Measurements from ENCODE around the gene GSG1L.

The GSG1L gene

DNA sequence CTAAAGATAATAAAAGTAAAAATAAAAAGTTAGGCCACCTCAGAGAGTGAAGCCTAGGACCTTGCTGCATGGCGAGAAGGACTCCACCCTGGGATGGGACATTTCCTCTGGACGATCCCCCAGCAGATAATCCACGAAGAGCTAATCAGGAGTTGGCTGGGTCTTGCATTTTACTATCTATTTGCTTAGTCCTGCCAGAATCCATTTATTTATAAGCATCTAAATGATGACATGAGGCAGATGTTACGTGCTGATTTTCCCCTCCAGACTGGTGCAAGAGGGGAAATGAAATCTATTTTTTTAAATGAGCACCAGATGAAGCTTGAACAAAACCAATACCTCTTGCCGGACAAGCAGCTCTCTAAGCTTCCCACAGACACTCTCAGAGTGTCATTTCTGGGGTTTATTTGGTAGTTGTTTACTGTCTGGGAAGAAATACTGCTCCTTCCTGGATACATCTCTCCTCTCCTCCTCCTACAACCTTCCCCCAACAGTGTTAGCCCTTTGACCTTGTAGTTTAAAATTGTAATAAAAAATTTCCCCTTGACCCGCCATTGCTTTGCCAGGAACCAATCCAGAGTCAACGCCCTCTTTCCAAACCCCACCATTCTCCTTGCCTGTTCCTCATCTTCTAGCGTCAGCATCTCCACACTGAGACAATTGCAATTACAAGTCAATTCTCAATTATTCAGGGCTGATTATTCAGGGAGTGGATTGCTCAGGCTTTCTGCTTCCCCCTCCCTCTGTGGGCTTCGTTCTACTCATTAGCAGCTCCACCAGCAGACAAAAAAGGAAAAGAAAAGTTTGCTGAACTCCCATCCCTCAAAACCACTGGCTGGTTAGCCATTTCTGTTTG lies 63.0 kb downstream of the GSG1L start:
- H4K8ac ChIP-seq (ENCODE audit: low read length), result no peak overlapping the region
- H4K91ac ChIP-seq (ENCODE audit: low read length), result no peak overlapping the region
- no peak overlapping the region for H3K9ac ChIP-seq (ENCODE audit: low read length)
- H3K4me3 ChIP-seq (ENCODE audit: insufficient read depth in 1 of 2, low read depth in 1 of 2, low read length in 2 of 2), result no peak overlapping the region
- peaks cover 3 to 22% of the 10 kb centered on the region in 2 experiments for H3K27me3 ChIP-seq (ENCODE audit: control insufficient read depth in 1 of 2, insufficient read depth in 1 of 2, low read length in 2 of 2)
- H3K4me2 ChIP-seq (ENCODE audit: low read length, poor library complexity, severe bottlenecking), result no peak overlapping the region
- H2BK120ac ChIP-seq (ENCODE audit: low read depth, low read length), result no peak overlapping the region
- no peaks in the 10 kb centered on the region for H3K36me3 ChIP-seq (ENCODE audit: control insufficient read depth in 1 of 2, insufficient read depth in 2 of 2, low read depth in 1 of 2, low read length in 2 of 2)
- H2BK12ac ChIP-seq (ENCODE audit: low read length in 2 of 2), result no peak overlapping the region
- H3K18ac ChIP-seq (ENCODE audit: low read depth in 1 of 2, low read length in 2 of 2), result no peak overlapping the region
- H3K14ac ChIP-seq (ENCODE audit: low read length in 2 of 2), result no peak overlapping the region
- peaks cover 3% of the 10 kb centered on the region for H3K9me3 ChIP-seq (ENCODE audit: control insufficient read depth, low read length)
- H2AFZ ChIP-seq (ENCODE audit: low read depth, low read length), result no peak overlapping the region
- 75% methylated on average over 5 of the region's 9 CpGs for WGBS
- H2AK5ac ChIP-seq (ENCODE audit: low read length, severe bottlenecking), result no peak overlapping the region
- no peaks in the 10 kb centered on the region for H3K4me1 ChIP-seq (ENCODE audit: control insufficient read depth, insufficient read depth, low read depth, low read length)
- H2BK15ac ChIP-seq (ENCODE audit: low read depth, poor library complexity, severe bottlenecking), result no peak overlapping the region
- H3K27ac ChIP-seq (ENCODE audit: low read length, poor library complexity, severe bottlenecking), result no peak overlapping the region
- H3K23ac ChIP-seq (ENCODE audit: low read length in 2 of 2), result no peak overlapping the region
- DNase-seq, result no peak
- no peaks in the 10 kb centered on the region for H3K79me1 ChIP-seq (replicated peaks; ENCODE audit: low read length, poor library complexity, severe bottlenecking)
- no peak overlapping the region for H2BK5ac ChIP-seq (ENCODE audit: low read depth, low read length, poor library complexity, severe bottlenecking)
- H3K4ac ChIP-seq (ENCODE audit: low read depth in 1 of 2, low read length in 2 of 2), result no peak overlapping the region

DNA sequence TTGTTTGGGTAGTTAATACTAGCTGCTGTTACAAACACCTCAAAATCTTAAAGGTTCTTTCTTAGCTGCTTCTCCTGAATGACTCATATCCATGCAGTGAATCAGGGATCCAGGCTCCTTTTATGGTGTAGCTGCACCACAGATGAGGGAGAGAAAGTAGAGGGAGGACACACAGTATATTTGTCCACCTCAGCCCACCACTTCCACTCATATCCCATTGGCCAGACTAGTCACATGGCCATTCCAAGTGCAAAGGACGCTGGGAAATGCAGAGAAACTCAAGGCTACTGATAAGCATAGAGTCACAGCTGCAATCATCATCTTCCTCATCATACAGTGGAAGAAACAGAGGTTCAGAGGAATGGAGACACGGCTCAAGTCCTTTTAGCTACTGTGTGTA lies 63.8 kb downstream of the GSG1L start:
- H3K9ac ChIP-seq (ENCODE audit: low read length), result no peak overlapping the region
- H3K23ac ChIP-seq (ENCODE audit: low read length in 2 of 2), result no peak overlapping the region
- H4K91ac ChIP-seq (ENCODE audit: low read length), result no peak overlapping the region
- no peaks in the 10 kb centered on the region for H3K4me1 ChIP-seq (ENCODE audit: control insufficient read depth, insufficient read depth, low read depth, low read length)
- H2AK5ac ChIP-seq (ENCODE audit: low read length, severe bottlenecking), result no peak overlapping the region
- H2BK5ac ChIP-seq (ENCODE audit: low read depth, low read length, poor library complexity, severe bottlenecking), result no peak overlapping the region
- H3K4me2 ChIP-seq (ENCODE audit: low read length, poor library complexity, severe bottlenecking), result no peak overlapping the region
- H2AFZ ChIP-seq (ENCODE audit: low read depth, low read length), result no peak overlapping the region
- no peak overlapping the region for H3K14ac ChIP-seq (ENCODE audit: low read length in 2 of 2)
- H3K27ac ChIP-seq (ENCODE audit: low read length, poor library complexity, severe bottlenecking), result no peak overlapping the region
- H2BK120ac ChIP-seq (ENCODE audit: low read depth, low read length), result no peak overlapping the region
- no peak overlapping the region for H2BK12ac ChIP-seq (ENCODE audit: low read length in 2 of 2)
- peaks cover 3 to 22% of the 10 kb centered on the region in 2 experiments for H3K27me3 ChIP-seq (ENCODE audit: control insufficient read depth in 1 of 2, insufficient read depth in 1 of 2, low read length in 2 of 2)
- H3K79me1 ChIP-seq (replicated peaks; ENCODE audit: low read length, poor library complexity, severe bottlenecking), result no peaks in the 10 kb centered on the region
- H2BK15ac ChIP-seq (ENCODE audit: low read depth, poor library complexity, severe bottlenecking), result no peak overlapping the region
- H3K4me3 ChIP-seq (ENCODE audit: insufficient read depth in 1 of 2, low read depth in 1 of 2, low read length in 2 of 2), result no peak overlapping the region
- WGBS, result 64% methylated on average over 2 of the region's 2 CpGs
- no peak overlapping the region for H3K4ac ChIP-seq (ENCODE audit: low read depth in 1 of 2, low read length in 2 of 2)
- DNase-seq, result no peak
- H3K36me3 ChIP-seq (ENCODE audit: control insufficient read depth in 1 of 2, insufficient read depth in 2 of 2, low read depth in 1 of 2, low read length in 2 of 2), result no peaks in the 10 kb centered on the region
- H4K8ac ChIP-seq (ENCODE audit: low read length), result no peak overlapping the region
- peaks cover 3% of the 10 kb centered on the region for H3K9me3 ChIP-seq (ENCODE audit: control insufficient read depth, low read length)
- H3K18ac ChIP-seq (ENCODE audit: low read depth in 1 of 2, low read length in 2 of 2), result no peak overlapping the region

DNA sequence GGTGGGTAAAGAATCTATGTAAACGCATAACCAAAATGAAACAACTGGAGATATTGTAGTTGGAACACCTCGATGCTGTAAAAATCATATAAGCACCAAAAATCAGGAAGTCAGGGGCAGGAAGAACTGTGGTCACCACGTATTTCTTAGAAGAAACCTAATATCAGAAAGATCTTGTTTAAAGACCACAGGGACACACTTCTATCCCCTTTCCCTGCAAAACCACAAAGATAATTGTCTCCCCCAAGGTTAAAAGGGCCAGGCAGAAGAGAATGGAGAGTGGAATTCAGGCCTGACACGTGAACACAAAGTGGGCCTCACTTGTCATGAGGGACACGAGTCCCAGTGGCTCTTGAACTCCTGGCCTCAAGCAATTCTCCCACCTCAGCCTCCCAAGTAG lies 68.1 kb downstream of the GSG1L start:
- Histone ChIP-seq H2AFZ (ENCODE audit: low read depth, low read length) (no peak overlapping the region), H3K36me3 (ENCODE audit: control insufficient read depth in 1 of 2, insufficient read depth in 2 of 2, low read depth in 1 of 2, low read length in 2 of 2) (no peaks in the 10 kb centered on the region), H2BK15ac (ENCODE audit: low read depth, poor library complexity, severe bottlenecking) (no peak overlapping the region), H3K23ac (ENCODE audit: low read length in 2 of 2) (no peak overlapping the region), H3K4me2 (ENCODE audit: low read length, poor library complexity, severe bottlenecking) (no peak overlapping the region), H2BK120ac (ENCODE audit: low read depth, low read length) (no peak overlapping the region), H3K27me3 (ENCODE audit: control insufficient read depth in 1 of 2, insufficient read depth in 1 of 2, low read length in 2 of 2) (no peaks in the 10 kb centered on the region), H3K4ac (ENCODE audit: low read depth in 1 of 2, low read length in 2 of 2) (no peak overlapping the region), H3K18ac (ENCODE audit: low read depth in 1 of 2, low read length in 2 of 2) (no peak overlapping the region), H2BK5ac (ENCODE audit: low read depth, low read length, poor library complexity, severe bottlenecking) (no peak overlapping the region), H2BK12ac (ENCODE audit: low read length in 2 of 2) (no peak overlapping the region), H3K27ac (ENCODE audit: low read length, poor library complexity, severe bottlenecking) (no peak overlapping the region), H3K79me1 (replicated peaks; ENCODE audit: low read length, poor library complexity, severe bottlenecking) (no peaks in the 10 kb centered on the region), H3K9ac (ENCODE audit: low read length) (no peak overlapping the region), H3K14ac (ENCODE audit: low read length in 2 of 2) (no peak overlapping the region), H3K4me1 (ENCODE audit: control insufficient read depth, insufficient read depth, low read depth, low read length) (no peaks in the 10 kb centered on the region), H3K9me3 (ENCODE audit: control insufficient read depth, low read length) (peaks cover 3% of the 10 kb centered on the region), H3K4me3 (ENCODE audit: insufficient read depth in 1 of 2, low read depth in 1 of 2, low read length in 2 of 2) (no peak overlapping the region), H2AK5ac (ENCODE audit: low read length, severe bottlenecking) (no peak overlapping the region), H4K91ac (ENCODE audit: low read length) (no peak overlapping the region), H4K8ac (ENCODE audit: low read length) (no peak overlapping the region)
- WGBS, result 64% methylated on average over 5 of the region's 5 CpGs
- no peak for DNase-seq

DNA sequence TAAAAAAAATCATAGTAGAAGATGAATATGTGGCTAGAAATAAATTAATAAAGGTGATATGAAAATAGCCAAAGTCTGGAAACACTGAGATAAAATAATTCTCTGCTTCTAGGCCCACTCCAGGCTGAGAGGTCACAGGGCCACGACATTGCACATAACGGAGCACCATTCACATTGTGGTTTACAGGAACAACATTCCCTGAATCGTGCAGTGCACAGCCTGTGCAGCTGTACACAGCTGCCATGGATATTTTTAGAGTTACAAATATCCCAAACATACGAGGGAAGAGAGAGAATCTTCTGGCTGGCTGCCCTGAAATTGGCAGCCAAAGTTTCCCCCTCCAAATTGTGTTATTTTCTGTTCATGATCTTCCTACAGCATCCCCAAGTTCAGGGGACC lies 68.8 kb downstream of the GSG1L start:
- no peak overlapping the region for H3K14ac ChIP-seq (ENCODE audit: low read length in 2 of 2)
- WGBS, result 50% methylated on average over 4 of the region's 4 CpGs
- H3K4me1 ChIP-seq (ENCODE audit: control insufficient read depth, insufficient read depth, low read depth, low read length), result no peaks in the 10 kb centered on the region

More for the DNA sequence above, 68.8 kb downstream of the GSG1L start:
- Histone ChIP-seq H2AFZ (ENCODE audit: low read depth, low read length) (no peak overlapping the region), H3K27ac (ENCODE audit: low read length, poor library complexity, severe bottlenecking) (no peak overlapping the region), H3K36me3 (ENCODE audit: control insufficient read depth in 1 of 2, insufficient read depth in 2 of 2, low read depth in 1 of 2, low read length in 2 of 2) (no peaks in the 10 kb centered on the region), H3K4ac (ENCODE audit: low read depth in 1 of 2, low read length in 2 of 2) (no peak overlapping the region), H3K23ac (ENCODE audit: low read length in 2 of 2) (no peak overlapping the region), H2BK15ac (ENCODE audit: low read depth, poor library complexity, severe bottlenecking) (no peak overlapping the region), H2AK5ac (ENCODE audit: low read length, severe bottlenecking) (no peak overlapping the region), H3K79me1 (replicated peaks; ENCODE audit: low read length, poor library complexity, severe bottlenecking) (no peaks in the 10 kb centered on the region), H3K9ac (ENCODE audit: low read length) (no peak overlapping the region), H2BK120ac (ENCODE audit: low read depth, low read length) (no peak overlapping the region), H3K9me3 (ENCODE audit: control insufficient read depth, low read length) (peaks cover 1% of the 10 kb centered on the region), H3K27me3 (ENCODE audit: control insufficient read depth in 1 of 2, insufficient read depth in 1 of 2, low read length in 2 of 2) (no peaks in the 10 kb centered on the region), H4K91ac (ENCODE audit: low read length) (no peak overlapping the region), H2BK5ac (ENCODE audit: low read depth, low read length, poor library complexity, severe bottlenecking) (no peak overlapping the region), H2BK12ac (ENCODE audit: low read length in 2 of 2) (no peak overlapping the region), H3K18ac (ENCODE audit: low read depth in 1 of 2, low read length in 2 of 2) (no peak overlapping the region), H3K4me2 (ENCODE audit: low read length, poor library complexity, severe bottlenecking) (no peak overlapping the region), H3K4me3 (ENCODE audit: insufficient read depth in 1 of 2, low read depth in 1 of 2, low read length in 2 of 2) (no peak overlapping the region), H4K8ac (ENCODE audit: low read length) (no peak overlapping the region)
- DNase-seq, result no peak
